Measurements from ENCODE around the gene ZNF496.

Gene ZNF496

GRCh38 chr1:247326411-247327130, 5.1 kb downstream of the ZNF496 start:
- no peak for DNase-seq

- DNase-seq = no peak
Observed at GRCh38 chr1:247324923-247325322, 6.7 kb downstream of the ZNF496 start.

GRCh38 chr1:247324204-247324787, 7.4 kb downstream of the ZNF496 start:
- no peak for DNase-seq

GRCh38 chr1:247322849-247323586, 8.6 kb downstream of the ZNF496 start:
- no peak for DNase-seq

GRCh38 chr1:247322442-247322841, 9.2 kb downstream of the ZNF496 start:
- no peak for DNase-seq

GRCh38 chr1:247317702-247318101, 14.0 kb downstream of the ZNF496 start:
- no peak for DNase-seq

GRCh38 chr1:247316590-247317197, 15.0 kb downstream of the ZNF496 start:
- no peak for DNase-seq

GRCh38 chr1:247304031-247304430, 27.6 kb downstream of the ZNF496 start:
- no peak for DNase-seq

GRCh38 chr1:247303216-247303615, 28.5 kb downstream of the ZNF496 start:
- DNase-seq = no peak

GRCh38 chr1:247301176-247301540, 30.5 kb downstream of the ZNF496 start:
- no peak for DNase-seq

GRCh38 chr1:247300491-247301175, 31.0 kb downstream of the ZNF496 start:
- DNase-seq = no peak

GRCh38 chr1:247299723-247300381, 31.8 kb downstream of the ZNF496 start:
- DNase-seq = no peak

GRCh38 chr1:247298701-247299100, 33.0 kb downstream of the ZNF496 start:
- DNase-seq = no peak

GRCh38 chr1:247298124-247298481, 33.6 kb downstream of the ZNF496 start:
- DNase-seq = no peak

GRCh38 chr1:247297263-247298123, 34.2 kb downstream of the ZNF496 start:
- DNase-seq = no peak

- no peak for DNase-seq
Observed at GRCh38 chr1:247296599-247297180, 35.0 kb downstream of the ZNF496 start.

- no peak for DNase-seq
Observed at GRCh38 chr1:247295746-247296145, 35.9 kb downstream of the ZNF496 start.

GRCh38 chr1:247295274-247295684, 36.4 kb downstream of the ZNF496 start:
- DNase-seq = no peak

GRCh38 chr1:247294282-247294681, 37.4 kb downstream of the ZNF496 start:
- DNase-seq = no peak

GRCh38 chr1:247293047-247293446, 38.6 kb downstream of the ZNF496 start:
- no peak for DNase-seq
